T-cell (primary cell): ENCODE results near the gene MIB1. TPM values are rescaled to one million over a fixed set of nuclear protein-coding genes. Genes with fewer than 3 reads are reported as not detected.

Experiments used
- ATAC-seq, 4 experiments: fragments of 200-7000 bp in 3 of 4; fragments of 150-1000 bp in 1 of 4; cut with Tn5 transposase; replicated peaks in 1 of 4; 1 replicate in 3 of 4; 2 replicates in 1 of 4; pipeline ENCODE4 v1.10.0; 2021; ENCODE audit warnings: moderate library complexity in 3 of 4, mild to moderate bottlenecking in 2 of 4, moderate number of reproducible peaks in 1 of 4
- CTCF ChIA-PET, 2 donors: fragments of 300-600 bp; sonication (Branson Sonifier 250); formaldehyde crosslinking; loops; one replicate each; lab custom pipeline; 2022; ENCODE audit warnings: antibody characterized with exemption in 2 of 2; lab: Charles Lee
- POLR2A ChIA-PET, 2 donors: fragments of 300-600 bp; sonication (Branson Sonifier 250); formaldehyde crosslinking; loops; one replicate each; lab custom pipeline; 2022; ENCODE audit warnings: antibody characterized with exemption in 2 of 2; lab: Charles Lee
- DNase-seq, 35 experiments: peaks; one replicate each; pipeline versions ENCODE4 v3.0.0 to v3.0.0-alpha.2; 2013 to 2023
- H3K27ac ChIP-seq: one replicate; pipeline ENCODE4 v1.5.1; 2013; ENCODE audit warnings: low read length
- H3K27me3 ChIP-seq, 2 experiments: replicated peaks in 1 of 2; 1 replicate in 1 of 2; 2 replicates in 1 of 2; pipeline versions ENCODE4 v1.6.1 to v1.7.0; 2013; ENCODE audit warnings: low read length in 1 of 2, mixed read lengths in 1 of 2; ENCODE audit not compliant: control insufficient read depth in 2 of 2, insufficient read depth in 2 of 2; ENCODE audit errors: extremely low read depth in 1 of 2
- H3K36me3 ChIP-seq, 2 donors: 1 replicate in 1 of 2; 2 replicates in 1 of 2; pipeline versions ENCODE4 v1.6.1 to v1.7.0; 2013; ENCODE audit warnings: low read length in 1 of 2; ENCODE audit not compliant: control insufficient read depth in 2 of 2, insufficient read depth in 1 of 2; ENCODE audit errors: extremely low read depth in 1 of 2
- H3K4me1 ChIP-seq, 2 experiments: 1 replicate in 1 of 2; 2 replicates in 1 of 2; pipeline versions ENCODE4 v1.6.1 to v1.7.0; 2013; ENCODE audit warnings: low read length in 2 of 2, mixed read lengths in 1 of 2; ENCODE audit not compliant: insufficient read depth in 2 of 2, control insufficient read depth in 1 of 2; ENCODE audit errors: extremely low read depth in 1 of 2
- H3K4me3 ChIP-seq, 2 donors: 1 replicate in 1 of 2; 2 replicates in 1 of 2; pipeline versions ENCODE4 v1.5.1 to v1.7.0; 2013; ENCODE audit warnings: mild to moderate bottlenecking in 2 of 2, low read length in 1 of 2, moderate library complexity in 1 of 2; ENCODE audit not compliant: control insufficient read depth in 1 of 2; ENCODE audit errors: extremely low read depth in 1 of 2
- H3K9me3 ChIP-seq: 2 replicates; pipeline ENCODE4 v1.7.0; 2013
- H3K27ac Mint-ChIP-seq, 2 donors: one replicate each; pipeline ENCODE4 v1.8.0; 2020 to 2021; ENCODE audit warnings: mild to moderate bottlenecking in 2 of 2, mixed read lengths in 2 of 2
- H3K27me3 Mint-ChIP-seq, 2 donors: one replicate each; pipeline ENCODE4 v1.8.0; 2021 to 2022; ENCODE audit warnings: mixed read lengths in 2 of 2
- H3K36me3 Mint-ChIP-seq: one replicate; pipeline ENCODE4 v1.8.0; 2021; ENCODE audit warnings: mixed read lengths
- H3K4me1 Mint-ChIP-seq, 3 donors: one replicate each; pipeline ENCODE4 v1.8.0; 2020 to 2022; ENCODE audit warnings: mixed read lengths in 3 of 3, mild to moderate bottlenecking in 1 of 3
- H3K4me3 Mint-ChIP-seq, 3 donors: one replicate each; pipeline ENCODE4 v1.8.0; 2020 to 2022; ENCODE audit warnings: mild to moderate bottlenecking in 3 of 3, mixed read lengths in 3 of 3, moderate library complexity in 3 of 3
- H3K9me3 Mint-ChIP-seq, 3 donors: one replicate each; pipeline ENCODE4 v1.8.0; 2020 to 2022; ENCODE audit warnings: mixed read lengths in 3 of 3
- WGBS: methylation state at CpG from one replicate; pipeline ENCODE4 v1.1.5; 2013; ENCODE audit warnings: missing lambda C conversion rate; ENCODE audit not compliant: insufficient coverage; 5-methylcytosine and 5-hydroxymethylcytosine counted together
- total RNA-seq, 35 experiments: library from RNA in 6 of 35; stranded (reverse) in 6 of 35; fragments of 120-200 nt in 1 of 35; gene quantifications; one replicate each; pipeline versions ENCODE4 v1.2.1 to v1.2.4 and lab custom pipeline; 2013 to 2026

The MIB1 gene
- total RNA-seq, 5 donors from 2014 or later (not counting 1 experiment from before 2014, with no cell fraction given) = 23.5 to 46.1 (median 34.3) TPM

- Histone ChIP-seq H3K36me3 (no peaks in the 10 kb centered on the region), H3K27ac (no peak overlapping the region), H3K4me1 (no peaks in the 10 kb centered on the region), H3K4me3 (no peak overlapping the region), H3K27me3 (peaks cover 0 to 16% of the 10 kb centered on the region in 2 experiments), H3K9me3 (no peaks in the 10 kb centered on the region)
- peaks cover 0 to 10% of the 10 kb centered on the region in 2 donors for H3K27me3 Mint-ChIP-seq
- no peaks in the 10 kb centered on the region for H3K36me3 Mint-ChIP-seq
- ChIA-PET CTCF (no interaction called here), POLR2A (no interaction called here)
- H3K4me1 Mint-ChIP-seq = no peaks in the 10 kb centered on the region
- no peak overlapping the region for H3K4me3 Mint-ChIP-seq
- DNase-seq (no peak), ATAC-seq (no peak)
- no CpG with 5 or more reads among the region's 2 CpGs for WGBS
- peaks cover 3 to 17% (median 9%) of the 10 kb centered on the region in 3 donors for H3K9me3 Mint-ChIP-seq
- H3K27ac Mint-ChIP-seq = no peak overlapping the region
Observed at GRCh38 chr18:21916594-21916993, 176.0 kb downstream of the MIB1 start.

DNA sequence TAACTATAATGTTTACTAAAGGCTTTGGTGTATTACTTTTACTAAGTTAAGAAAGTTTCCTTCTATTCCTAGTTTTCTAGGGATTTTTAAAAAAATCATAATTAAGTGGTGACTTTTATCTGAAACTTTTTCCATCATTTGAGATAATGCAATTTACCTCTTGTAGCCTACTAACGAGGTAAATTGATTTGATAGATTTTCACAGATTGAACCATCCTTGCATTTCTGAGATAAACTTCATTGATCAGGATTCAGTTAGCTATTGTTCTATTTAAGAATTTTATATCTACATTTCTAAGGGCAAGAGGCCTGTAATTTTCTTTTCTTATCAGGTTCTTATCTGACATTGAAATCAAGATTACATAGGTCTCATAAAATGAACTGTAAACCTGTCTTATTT lies 178.1 kb downstream of the MIB1 start:
- Histone ChIP-seq H3K4me3 (no peak overlapping the region), H3K9me3 (no peaks in the 10 kb centered on the region), H3K27me3 (peaks cover 0 to 12% of the 10 kb centered on the region in 2 experiments), H3K4me1 (no peaks in the 10 kb centered on the region), H3K27ac (no peak overlapping the region), H3K36me3 (no peaks in the 10 kb centered on the region)
- no peaks in the 10 kb centered on the region for H3K36me3 Mint-ChIP-seq
- H3K9me3 Mint-ChIP-seq = peaks cover 3 to 17% (median 9%) of the 10 kb centered on the region in 3 donors
- H3K27me3 Mint-ChIP-seq = peaks cover 5 to 10% of the 10 kb centered on the region in 2 donors
- no peaks in the 10 kb centered on the region for H3K4me1 Mint-ChIP-seq
- H3K27ac Mint-ChIP-seq = no peak overlapping the region
- no peak for DNase-seq
- WGBS = no CpG with 5 or more reads among the region's 1 CpG
- no peak for ATAC-seq
- POLR2A ChIA-PET = no interaction called here
- H3K4me3 Mint-ChIP-seq = no peak overlapping the region
- CTCF ChIA-PET = interaction anchor here in 1 of 2 donors (0.6 kb wide), 1 partner anchor 229 kb away, joined by 4 read pairs; no protein-coding TSS in a partner anchor

Other genes starting within 250 kb of the MIB1 start
- 10 to 100 TPM; 24.5 to 32.6 (median 26.2) TPM for gene ESCO1, start 140.1 kb upstream of the MIB1 start, total RNA-seq
- 10 to 100 TPM; 18.7 to 31.2 (median 30.7) TPM for gene SNRPD1, start 128.5 kb upstream of the MIB1 start, total RNA-seq
- 10 to 100 TPM; 33.1 to 42.4 (median 42.1) TPM for gene ABHD3, start 36.0 kb upstream of the MIB1 start, total RNA-seq